Nephron (organoid): ENCODE measurements around the gene NUP62.

ENCODE experiments used
- H3K27ac Mint-ChIP-seq, 3 experiments: 2 replicates each; pipeline ENCODE4 v1.8.0; 2020; ENCODE audit warnings: mixed read lengths in 3 of 3, mild to moderate bottlenecking in 2 of 3, moderate library complexity in 1 of 3
- H3K27me3 Mint-ChIP-seq: 2 replicates; pipeline ENCODE4 v1.8.0; 2021; ENCODE audit warnings: low read depth, mild to moderate bottlenecking, moderate library complexity, mixed read lengths
- H3K36me3 Mint-ChIP-seq: 2 replicates; pipeline ENCODE4 v1.8.0; 2020; ENCODE audit warnings: low read depth, mixed read lengths
- H3K4me1 Mint-ChIP-seq: 2 replicates; pipeline ENCODE4 v1.8.0; 2020; ENCODE audit warnings: mixed read lengths
- H3K4me3 Mint-ChIP-seq, 3 experiments: 2 replicates each; pipeline ENCODE4 v1.8.0; 2020; ENCODE audit warnings: mild to moderate bottlenecking in 3 of 3, mixed read lengths in 3 of 3, moderate library complexity in 2 of 3
- H3K9me3 Mint-ChIP-seq: 2 replicates; pipeline ENCODE4 v1.8.0; 2020; ENCODE audit warnings: mixed read lengths
- CTCF ChIP-seq, 3 experiments: fragments of 200-600 bp; sonication (generic); IDR thresholded peaks; one replicate each; pipeline ENCODE4 v1.5.0; 2021; ENCODE audit warnings: antibody characterized with exemption in 3 of 3; ENCODE audit not compliant: unreplicated experiment in 3 of 3

NUP62 gene

GRCh38 chr19:49869009-49869483 is 60.3 kb downstream of the NUP62 start:
- Mint-ChIP-seq H3K4me3 (no peak overlapping the region), H3K27ac (peak overlapping the region in 1 of 3 experiments; percentile 100), H3K27me3 (no peaks in the 10 kb centered on the region), H3K9me3 (no peaks in the 10 kb centered on the region), H3K4me1 (peaks cover 38% of the 10 kb centered on the region), H3K36me3 (peaks cover 17% of the 10 kb centered on the region)
- TF ChIP-seq CTCF (IDR thresholded peaks at IDR 0.05; ENCODE audit: unreplicated experiment in 3 of 3) = no peak

DNA sequence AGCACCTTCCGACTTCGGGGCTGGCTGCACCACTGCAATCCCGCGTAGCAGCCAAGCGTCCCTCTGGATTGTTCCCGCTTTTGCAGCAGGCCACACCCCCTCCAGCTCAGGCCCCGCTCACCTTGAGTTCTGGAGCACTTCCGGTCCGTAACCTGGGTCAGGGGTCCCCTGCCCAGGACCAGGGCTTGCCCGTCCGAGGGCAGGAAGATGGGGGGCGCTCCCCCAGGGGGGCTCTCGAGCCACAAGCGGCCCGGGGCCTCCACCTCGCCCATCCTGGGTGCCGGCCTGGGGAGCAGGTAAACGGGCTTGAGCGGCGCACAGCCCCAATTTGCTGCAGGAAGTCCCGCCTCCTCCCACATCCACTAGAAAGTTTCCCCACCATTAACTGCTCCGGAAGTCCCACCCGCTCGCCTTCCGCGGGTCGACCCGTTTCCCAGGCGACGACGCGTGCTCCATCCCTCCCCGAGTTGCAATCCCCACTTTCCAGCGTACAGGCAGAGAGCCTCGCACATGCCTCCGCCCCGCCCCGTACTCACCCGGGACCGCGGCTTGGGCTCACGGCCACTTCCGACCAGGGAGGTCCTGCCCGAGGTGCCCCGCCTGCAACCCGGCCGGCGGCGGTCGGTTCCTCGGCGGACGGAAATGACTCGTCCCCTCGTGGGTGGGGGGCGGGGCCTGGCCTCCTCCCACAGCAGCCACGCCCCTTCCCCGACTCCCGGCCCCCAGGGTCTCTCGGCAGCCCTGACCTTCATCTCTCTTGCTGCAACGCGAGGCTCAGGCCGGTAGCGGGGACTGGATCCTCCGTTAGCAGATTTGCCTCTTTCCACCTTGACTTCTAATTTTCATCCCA is 62.1 kb downstream of the NUP62 start, which contains the start of gene PNKP:
PNKP (minus strand) TSS at position 644 of the 850 bp plus-strand sequence; CDS start at position 272, 372 bp downstream.
- Mint-ChIP-seq H3K4me3 (no peak within 1 kb of the TSS), H3K4me1 (peaks cover 42% of the 10 kb centered on the region), H3K27ac (peak within 1 kb of the TSS in 2 of 3 experiments; percentile 98 to 100), H3K27me3 (no peaks in the 10 kb centered on the region), H3K36me3 (peaks cover 22% of the 10 kb centered on the region), H3K9me3 (no peaks in the 10 kb centered on the region)
- TF ChIP-seq CTCF (IDR thresholded peaks at IDR 0.05; ENCODE audit: unreplicated experiment in 3 of 3) = no peak

DNA sequence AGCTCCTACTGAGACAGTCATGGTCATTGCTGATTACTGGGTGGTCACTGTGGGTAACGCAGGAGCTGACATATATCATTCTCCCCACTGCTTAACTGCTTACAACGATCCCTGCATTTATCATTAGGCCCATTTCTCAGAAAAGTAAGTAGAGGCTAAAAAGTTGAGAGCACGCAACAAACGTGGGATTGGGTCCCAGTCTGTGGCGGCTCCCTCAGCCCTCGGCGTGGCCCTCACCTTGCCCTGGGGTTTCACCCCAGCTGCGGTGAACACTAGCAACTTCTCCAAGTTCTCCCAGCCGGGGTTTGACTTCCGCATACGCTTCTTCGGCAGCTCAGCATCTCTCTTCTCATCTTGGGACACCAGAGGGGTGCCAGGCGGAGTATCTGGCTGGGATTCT is 64.4 kb downstream of the NUP62 start:
- H3K27ac Mint-ChIP-seq = peak overlapping the region in 2 of 3 experiments; percentile 71 to 100
- H3K4me1 Mint-ChIP-seq = peaks cover 33% of the 10 kb centered on the region
- peaks cover 20% of the 10 kb centered on the region for H3K36me3 Mint-ChIP-seq
- no peaks in the 10 kb centered on the region for H3K9me3 Mint-ChIP-seq
- H3K4me3 Mint-ChIP-seq = no peak overlapping the region
- no peaks in the 10 kb centered on the region for H3K27me3 Mint-ChIP-seq
- TF ChIP-seq CTCF (IDR thresholded peaks at IDR 0.05; ENCODE audit: unreplicated experiment in 3 of 3) = no peak

- TF ChIP-seq CTCF (IDR thresholded peaks at IDR 0.05; ENCODE audit: unreplicated experiment in 3 of 3) = no peak
- Mint-ChIP-seq H3K4me1 (peaks cover 33% of the 10 kb centered on the region), H3K4me3 (peak overlapping the region in 2 of 3 experiments; percentile 21 to 35), H3K27ac (no peak overlapping the region), H3K9me3 (no peaks in the 10 kb centered on the region), H3K36me3 (peaks cover 22% of the 10 kb centered on the region), H3K27me3 (no peaks in the 10 kb centered on the region)
These were observed 65.4 kb downstream of the NUP62 start for GRCh38 chr19:49863935-49864320.

DNA sequence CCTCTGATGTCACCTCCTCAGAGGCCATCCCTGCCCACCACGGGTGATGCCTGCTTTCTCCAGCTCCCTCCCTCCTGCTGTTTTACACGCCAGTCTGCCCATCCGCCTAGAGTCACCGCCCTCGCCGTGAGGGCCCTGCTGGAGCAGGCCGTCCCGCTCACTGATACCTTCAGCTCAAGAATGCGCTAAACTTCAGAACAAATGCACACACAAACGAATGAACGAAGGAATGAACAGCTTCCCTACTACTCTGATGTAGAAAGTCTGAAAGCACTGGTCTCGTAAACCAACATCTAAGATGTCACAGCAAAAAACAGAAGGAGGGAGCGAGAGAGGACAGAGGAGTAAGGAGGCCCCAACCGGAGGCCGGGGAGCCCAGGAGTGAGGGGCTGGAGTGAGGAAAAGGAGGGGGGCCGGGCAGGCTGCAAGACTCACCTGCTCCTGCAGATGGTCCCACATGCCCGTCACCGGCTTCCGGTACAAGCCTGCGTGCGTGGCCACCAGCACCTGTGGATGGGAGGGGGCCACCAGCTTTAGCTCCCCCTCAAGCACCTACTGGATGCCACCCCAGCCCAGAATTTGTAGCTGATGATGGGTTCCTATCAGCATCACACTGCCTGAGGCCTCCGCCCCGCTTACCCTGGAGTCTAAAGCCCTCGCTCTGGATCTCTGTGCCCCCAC is 65.9 kb downstream of the NUP62 start:
- no peaks in the 10 kb centered on the region for H3K9me3 Mint-ChIP-seq
- no peak for TF ChIP-seq CTCF (IDR thresholded peaks at IDR 0.05; ENCODE audit: unreplicated experiment in 3 of 3)
- peak overlapping the region in 2 of 3 experiments; percentile 18 to 22 for H3K27ac Mint-ChIP-seq
- H3K36me3 Mint-ChIP-seq = peaks cover 26% of the 10 kb centered on the region
- H3K27me3 Mint-ChIP-seq = no peaks in the 10 kb centered on the region
- peaks cover 33% of the 10 kb centered on the region for H3K4me1 Mint-ChIP-seq
- H3K4me3 Mint-ChIP-seq = peak overlapping the region; percentile 13 to 47 (median 28)
